HT1080 (cell line): Measurements from ENCODE around the gene EIF4G3. TPM values are rescaled to one million over a fixed set of nuclear protein-coding genes. Genes with fewer than 3 reads are reported as not detected.
"Not testable (repeated sequence)": the region's sequence is repeated elsewhere in the genome, so short reads cannot be mapped to it uniquely, and the experiment has no call there.

Source experiments
- DNase-seq: peaks from one replicate; pipeline ENCODE4 v3.0.0-alpha.2; 2015; ENCODE audit warnings: low read depth
- total RNA-seq: library from RNA; depleted of rRNA; stranded (reverse); fragments of >200 nt; shearing (Covaris generic); gene quantifications from 2 replicates; pipeline ENCODE4 v1.2.3, GENCODE V29; 2014

EIF4G3 gene
- total RNA-seq, 1 experiment from 2014 or later, result 29.7 TPM

- no peak for DNase-seq
These were observed 214.0 kb downstream of the EIF4G3 start for GRCh38 chr1:20962576-20963258.

DNA sequence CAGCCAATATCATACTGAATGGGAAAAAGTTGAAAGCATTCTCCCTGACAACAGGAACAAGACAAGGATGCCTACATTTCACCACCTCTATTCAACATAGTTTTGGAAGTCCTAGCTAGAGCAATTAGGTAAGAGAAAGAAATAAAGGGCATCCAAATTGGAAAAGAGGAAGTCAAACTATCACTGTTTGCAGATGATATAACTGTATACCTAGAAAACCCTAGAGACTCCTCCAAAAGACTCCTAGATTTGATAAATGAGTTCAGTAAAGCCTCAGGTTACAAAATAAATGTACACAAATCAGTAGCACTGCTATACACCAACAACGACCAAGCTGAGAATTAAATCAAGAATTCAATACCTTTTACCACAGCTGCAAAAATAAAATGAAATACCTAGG lies 218.3 kb downstream of the EIF4G3 start:
- DNase-seq, result no peak

GRCh38 chr1:20956272-20956671 lies 220.4 kb downstream of the EIF4G3 start:
- DNase-seq, result no peak

DNA sequence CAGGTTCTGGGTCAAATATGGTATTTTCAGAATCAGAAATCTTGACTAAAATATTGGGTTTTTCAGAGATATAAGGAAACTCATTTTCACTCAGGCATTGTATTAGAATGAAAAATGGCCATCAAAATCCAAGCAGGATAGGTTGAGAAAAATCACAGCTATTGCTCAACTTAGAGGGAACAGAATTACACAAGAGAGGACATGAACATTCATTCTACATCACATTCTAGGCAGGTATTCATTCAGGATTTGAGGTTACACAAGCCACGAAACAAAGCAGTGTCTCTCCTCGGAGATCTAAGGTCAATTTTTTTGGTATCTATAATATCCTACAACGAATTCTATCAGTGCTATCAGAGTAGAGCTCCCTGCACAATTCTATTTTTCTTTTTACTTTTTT lies 226.0 kb downstream of the EIF4G3 start:
- no peak for DNase-seq

DNA sequence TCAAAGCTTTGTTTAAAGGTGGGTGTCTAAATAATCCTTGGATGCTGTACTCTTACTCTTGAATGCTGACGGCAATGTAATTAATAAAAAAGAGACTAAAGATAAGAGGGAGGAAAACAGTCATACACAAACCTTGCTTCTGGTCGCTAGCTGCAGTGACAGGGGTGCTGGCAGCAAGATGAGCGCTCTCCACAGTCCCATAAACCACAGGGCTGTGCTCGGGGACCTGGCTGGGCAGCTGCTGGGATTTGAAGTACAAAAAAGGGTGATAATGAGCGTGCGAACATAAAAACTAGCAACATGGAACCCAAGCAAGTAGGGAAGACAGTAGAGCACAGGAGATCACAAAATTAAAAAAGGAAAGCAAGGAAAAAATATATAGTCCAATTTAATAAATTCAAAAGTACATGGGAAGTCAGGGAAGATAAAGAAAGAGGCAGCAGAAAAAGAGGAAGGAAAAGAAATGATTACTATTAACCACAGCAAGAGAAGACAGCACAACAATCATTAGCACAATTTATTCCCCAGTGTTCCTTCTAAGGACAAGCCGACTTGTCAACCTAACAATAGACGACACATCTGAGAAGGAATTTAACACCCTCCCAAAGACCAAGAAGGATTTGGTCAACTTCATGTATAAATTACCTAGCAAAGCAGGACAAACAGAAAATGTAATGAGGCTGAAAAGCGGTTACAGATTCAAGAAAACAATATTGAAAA lies 226.7 kb downstream of the EIF4G3 start:
- DNase-seq, result no peak

GRCh38 chr1:20948101-20948500 lies 228.6 kb downstream of the EIF4G3 start:
- DNase-seq, result no peak

GRCh38 chr1:20947409-20947808 lies 229.3 kb downstream of the EIF4G3 start:
- no peak for DNase-seq

DNA sequence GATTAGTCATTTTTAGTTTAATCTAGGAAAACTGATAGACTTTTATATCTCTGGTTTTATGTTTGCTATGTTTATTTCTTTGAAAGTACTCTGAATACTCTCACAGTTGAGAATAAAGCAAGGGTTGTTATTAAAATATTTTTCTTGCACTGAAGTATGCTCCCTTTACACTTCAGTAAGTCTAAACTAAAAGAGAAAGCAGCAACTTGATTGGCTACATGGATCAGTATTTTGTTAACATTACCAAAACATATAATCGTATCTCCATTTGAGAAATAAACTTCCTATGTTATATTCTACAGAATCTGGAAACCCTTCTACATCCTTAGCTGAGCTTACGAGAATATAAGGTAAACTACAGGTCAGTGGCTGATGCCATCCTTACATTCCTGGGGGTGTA lies 240.1 kb downstream of the EIF4G3 start:
- DNase-seq, result no peak

GRCh38 chr1:20936216-20936615 lies 240.5 kb downstream of the EIF4G3 start:
- DNase-seq, result no peak

GRCh38 chr1:20935717-20936116 lies 241.0 kb downstream of the EIF4G3 start:
- DNase-seq, result no peak

GRCh38 chr1:20932437-20932977 lies 244.2 kb downstream of the EIF4G3 start:
- no peak for DNase-seq

DNA sequence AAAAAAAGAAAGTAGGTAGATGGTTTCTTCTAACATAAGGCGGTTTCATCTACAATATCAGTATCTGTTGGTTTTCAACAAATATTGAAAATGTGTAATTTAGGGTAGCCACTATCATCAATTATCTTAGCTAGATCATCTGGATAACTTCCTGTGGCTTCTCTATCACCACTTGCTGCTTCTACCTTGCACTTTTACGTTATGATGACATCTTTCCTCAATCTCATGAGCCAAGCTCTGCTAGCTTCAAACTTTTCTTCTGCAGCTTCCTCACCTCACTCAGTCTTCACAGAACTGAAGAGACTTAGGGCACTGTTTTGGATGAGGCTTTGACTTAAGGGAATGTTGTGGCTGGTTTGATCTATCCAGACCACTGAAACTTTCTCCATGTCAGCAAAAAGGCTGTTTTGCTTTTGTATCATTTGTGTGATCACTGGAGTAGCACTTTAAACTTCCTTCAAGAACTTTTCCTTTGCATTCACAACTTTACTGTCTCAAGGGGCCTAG lies 244.7 kb downstream of the EIF4G3 start:
- no peak for DNase-seq

DNA sequence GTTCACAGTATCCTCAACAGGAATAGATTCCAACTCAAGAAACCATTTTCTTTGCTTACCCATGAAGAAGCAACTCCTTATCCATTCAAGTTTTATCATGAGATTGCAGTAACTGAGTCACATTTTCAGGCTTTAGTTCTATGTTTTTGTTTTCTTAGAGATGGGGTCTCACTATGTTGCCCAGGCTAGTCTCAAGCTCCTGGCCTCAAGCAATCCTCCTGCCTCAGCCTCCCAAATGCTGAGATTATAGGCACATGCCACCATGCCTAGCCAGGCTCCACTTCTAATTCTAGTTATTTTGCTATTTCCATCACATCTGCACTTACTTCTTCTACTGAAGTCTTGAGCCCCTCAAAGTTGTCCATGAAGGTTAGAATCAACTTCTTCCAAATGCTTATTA lies 246.3 kb downstream of the EIF4G3 start:
- no peak for DNase-seq

- DNase-seq, result no peak
These were observed 248.6 kb downstream of the EIF4G3 start for GRCh38 chr1:20928146-20928545.

- no peak for DNase-seq
These were observed 255.4 kb downstream of the EIF4G3 start for GRCh38 chr1:20921285-20921684.

- DNase-seq, result no peak
These were observed 263.5 kb downstream of the EIF4G3 start for GRCh38 chr1:20913242-20913641.

GRCh38 chr1:20907526-20907925 lies 269.2 kb downstream of the EIF4G3 start:
- not testable (repeated sequence) for DNase-seq

GRCh38 chr1:20903437-20903836 lies 273.3 kb downstream of the EIF4G3 start:
- DNase-seq, result peak; percentile 3

- no peak for DNase-seq
These were observed 276.6 kb downstream of the EIF4G3 start for GRCh38 chr1:20900056-20900455.

GRCh38 chr1:20899154-20899972 lies 277.3 kb downstream of the EIF4G3 start:
- DNase-seq, result no peak

GRCh38 chr1:20896826-20897225 lies 279.9 kb downstream of the EIF4G3 start:
- no peak for DNase-seq

DNA sequence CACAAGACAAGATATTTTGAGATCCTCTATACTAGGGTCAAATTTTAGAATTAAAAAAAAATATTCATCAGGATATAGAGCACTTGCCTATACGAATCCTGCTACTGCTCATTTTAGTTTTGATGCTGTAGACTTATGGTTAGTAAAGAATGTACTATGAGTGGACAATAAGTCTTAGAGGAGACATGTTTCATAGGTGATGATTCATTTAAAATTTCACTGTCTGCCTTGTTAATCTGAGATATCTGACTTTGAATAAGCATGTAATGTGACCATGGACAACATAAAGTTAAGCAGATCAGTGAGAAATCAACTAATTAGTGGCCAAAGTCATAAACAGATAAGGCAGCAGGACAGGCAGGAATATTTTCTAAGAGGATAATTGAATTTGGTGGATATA lies 282.8 kb downstream of the EIF4G3 start:
- DNase-seq, result no peak
